Neural crest cell (in vitro differentiated cells): ENCODE data around the gene TRAM2. TPM values are rescaled to one million over a fixed set of nuclear protein-coding genes. Genes with fewer than 3 reads are reported as not detected.

Source experiments
- DNase-seq: peaks from one replicate; pipeline ENCODE4 v3.0.0; 2021; ENCODE audit warnings: low read depth, mixed read lengths, low spot score
- H3K27ac Mint-ChIP-seq: one replicate; pipeline ENCODE4 v1.8.0; 2021; ENCODE audit warnings: mild to moderate bottlenecking, mixed read lengths; ENCODE audit not compliant: unreplicated experiment
- H3K27me3 Mint-ChIP-seq: 2 replicates; pipeline ENCODE4 v1.8.0; 2021; ENCODE audit warnings: low read depth, mild to moderate bottlenecking, mixed read lengths
- H3K36me3 Mint-ChIP-seq: 2 replicates; pipeline ENCODE4 v1.8.0; 2021; ENCODE audit warnings: low read depth, mild to moderate bottlenecking, mixed read lengths
- H3K4me1 Mint-ChIP-seq: 2 replicates; pipeline ENCODE4 v1.8.0; 2021; ENCODE audit warnings: mixed read lengths
- H3K4me3 Mint-ChIP-seq: one replicate; pipeline ENCODE4 v1.8.0; 2021; ENCODE audit warnings: mild to moderate bottlenecking, mixed read lengths
- H3K9me3 Mint-ChIP-seq: 2 replicates; pipeline ENCODE4 v1.8.0; 2021; ENCODE audit warnings: mixed read lengths
- CTCF ChIP-seq: fragments of 200-600 bp; sonication (generic); conservative IDR thresholded peaks from 2 replicates; pipeline ENCODE4 v1.5.0; 2021; ENCODE audit warnings: antibody characterized with exemption, mild to moderate bottlenecking
- total RNA-seq: library from RNA; stranded (reverse); gene quantifications from 2 replicates; pipeline ENCODE4 v1.2.1, GENCODE V29; 2021

The TRAM2 gene
- total RNA-seq, 1 donor from 2014 or later: 20.2 TPM

DNA sequence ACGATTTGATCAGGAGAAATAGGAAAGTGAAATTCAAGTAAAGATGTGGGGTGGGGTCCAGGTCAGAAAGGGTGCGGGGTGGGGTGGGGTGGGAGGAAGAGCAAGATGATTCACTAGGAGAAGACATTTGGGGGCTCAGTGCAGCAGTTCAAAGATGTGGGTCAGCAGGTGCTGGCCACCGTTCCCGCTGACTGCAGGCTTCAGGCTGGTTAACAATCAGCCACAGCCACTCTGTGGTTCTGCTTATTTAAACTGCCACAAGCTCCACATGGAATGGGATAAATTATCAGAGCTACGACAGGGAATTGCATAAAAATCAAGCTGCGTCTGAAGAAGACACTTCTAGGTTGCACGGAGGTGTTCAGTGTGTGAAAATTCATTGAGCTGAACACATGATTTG, 49.4 kb downstream of the TRAM2 start:
- H3K27ac Mint-ChIP-seq: no peak overlapping the region
- peaks cover 5% of the 10 kb centered on the region for H3K4me1 Mint-ChIP-seq
- TF ChIP-seq CTCF: no peak
- no peaks in the 10 kb centered on the region for H3K36me3 Mint-ChIP-seq
- H3K4me3 Mint-ChIP-seq: no peak overlapping the region
- H3K9me3 Mint-ChIP-seq: no peaks in the 10 kb centered on the region
- no peak for DNase-seq
- H3K27me3 Mint-ChIP-seq: no peaks in the 10 kb centered on the region

DNA sequence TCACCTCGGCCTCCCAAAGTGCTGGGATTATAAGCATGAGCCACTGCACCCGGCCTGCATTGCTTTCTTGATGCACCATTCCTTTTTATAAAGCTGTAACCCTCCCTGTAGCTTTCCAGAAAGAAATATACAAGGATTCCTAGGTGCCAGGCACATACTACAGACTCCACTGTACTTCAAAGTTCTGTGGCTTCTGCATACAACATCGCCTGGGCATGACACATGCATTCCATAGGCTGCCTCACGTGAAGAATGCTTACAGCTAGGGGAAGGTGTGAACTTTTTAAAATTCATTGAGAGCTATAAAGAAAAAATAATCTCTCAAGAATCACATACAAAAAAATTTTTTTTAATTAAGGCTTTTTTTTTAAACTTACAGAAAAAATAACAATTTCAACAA, 50.2 kb downstream of the TRAM2 start:
- no peak for DNase-seq
- H3K36me3 Mint-ChIP-seq: no peaks in the 10 kb centered on the region
- H3K27ac Mint-ChIP-seq: no peak overlapping the region
- H3K27me3 Mint-ChIP-seq: no peaks in the 10 kb centered on the region
- H3K9me3 Mint-ChIP-seq: no peaks in the 10 kb centered on the region
- H3K4me1 Mint-ChIP-seq: peaks cover 7% of the 10 kb centered on the region
- no peak for TF ChIP-seq CTCF
- H3K4me3 Mint-ChIP-seq: no peak overlapping the region

DNA sequence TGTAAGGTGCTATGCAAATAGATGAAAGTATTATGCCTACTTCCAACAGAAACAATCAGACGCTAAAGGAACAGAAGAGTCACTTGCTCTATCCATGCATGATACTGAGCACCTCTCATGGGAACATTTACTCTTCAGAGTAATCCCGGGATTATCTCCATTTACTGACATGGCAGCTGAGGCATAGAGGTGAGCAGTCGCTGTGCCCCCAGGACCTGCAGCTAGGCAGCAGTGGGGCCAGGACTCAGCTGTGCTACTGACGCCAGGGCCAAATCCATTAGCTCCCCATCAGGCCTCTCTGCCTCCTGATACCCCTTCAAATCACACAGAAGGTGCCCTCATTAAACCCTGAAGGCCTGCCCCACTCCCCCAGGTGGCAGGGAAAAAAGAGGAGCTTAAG, 51.9 kb downstream of the TRAM2 start:
- no peaks in the 10 kb centered on the region for H3K27me3 Mint-ChIP-seq
- no peak for TF ChIP-seq CTCF
- H3K36me3 Mint-ChIP-seq: peaks cover 3% of the 10 kb centered on the region
- peaks cover 7% of the 10 kb centered on the region for H3K4me1 Mint-ChIP-seq
- no peak overlapping the region for H3K27ac Mint-ChIP-seq
- no peak overlapping the region for H3K4me3 Mint-ChIP-seq
- H3K9me3 Mint-ChIP-seq: no peaks in the 10 kb centered on the region
- no peak for DNase-seq

- Mint-ChIP-seq H3K36me3 (peaks cover 13% of the 10 kb centered on the region), H3K4me1 (peaks cover 8% of the 10 kb centered on the region), H3K27me3 (no peaks in the 10 kb centered on the region), H3K27ac (no peak overlapping the region), H3K4me3 (no peak overlapping the region), H3K9me3 (no peaks in the 10 kb centered on the region)
- DNase-seq: no peak
- TF ChIP-seq CTCF: no peak
Measured at GRCh38 chr6:52523378-52524142, 53.3 kb downstream of the TRAM2 start.

- no peak for TF ChIP-seq CTCF
- Mint-ChIP-seq H3K27ac (no peak overlapping the region), H3K4me1 (peaks cover 17% of the 10 kb centered on the region), H3K9me3 (no peaks in the 10 kb centered on the region), H3K27me3 (no peaks in the 10 kb centered on the region), H3K4me3 (no peak overlapping the region), H3K36me3 (peaks cover 13% of the 10 kb centered on the region)
- no peak for DNase-seq
Measured at GRCh38 chr6:52522655-52523054, 54.2 kb downstream of the TRAM2 start.
